ENCODE data around the gene HNRNPF.

DNA sequence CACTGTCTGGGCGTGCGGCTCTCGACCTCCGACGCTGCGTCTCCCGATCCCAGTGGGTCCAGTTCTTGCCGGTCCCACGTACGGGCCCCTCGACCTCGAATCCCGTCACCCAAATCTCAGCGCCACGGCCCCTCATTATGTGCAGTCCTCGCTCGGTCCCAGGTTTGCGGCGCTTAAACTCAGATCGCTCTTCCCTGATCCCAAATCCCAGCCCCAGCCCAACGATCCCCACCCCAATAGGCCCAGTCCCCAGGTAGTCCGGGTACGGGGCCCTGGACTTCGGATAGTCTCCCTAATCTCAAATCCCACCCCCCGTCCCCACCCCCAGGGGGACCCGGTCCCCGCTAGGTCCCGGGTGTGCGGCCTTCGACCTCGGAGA, 666 bp downstream of the HNRNPF start:
- TF ChIP-seq, protein P1, sequence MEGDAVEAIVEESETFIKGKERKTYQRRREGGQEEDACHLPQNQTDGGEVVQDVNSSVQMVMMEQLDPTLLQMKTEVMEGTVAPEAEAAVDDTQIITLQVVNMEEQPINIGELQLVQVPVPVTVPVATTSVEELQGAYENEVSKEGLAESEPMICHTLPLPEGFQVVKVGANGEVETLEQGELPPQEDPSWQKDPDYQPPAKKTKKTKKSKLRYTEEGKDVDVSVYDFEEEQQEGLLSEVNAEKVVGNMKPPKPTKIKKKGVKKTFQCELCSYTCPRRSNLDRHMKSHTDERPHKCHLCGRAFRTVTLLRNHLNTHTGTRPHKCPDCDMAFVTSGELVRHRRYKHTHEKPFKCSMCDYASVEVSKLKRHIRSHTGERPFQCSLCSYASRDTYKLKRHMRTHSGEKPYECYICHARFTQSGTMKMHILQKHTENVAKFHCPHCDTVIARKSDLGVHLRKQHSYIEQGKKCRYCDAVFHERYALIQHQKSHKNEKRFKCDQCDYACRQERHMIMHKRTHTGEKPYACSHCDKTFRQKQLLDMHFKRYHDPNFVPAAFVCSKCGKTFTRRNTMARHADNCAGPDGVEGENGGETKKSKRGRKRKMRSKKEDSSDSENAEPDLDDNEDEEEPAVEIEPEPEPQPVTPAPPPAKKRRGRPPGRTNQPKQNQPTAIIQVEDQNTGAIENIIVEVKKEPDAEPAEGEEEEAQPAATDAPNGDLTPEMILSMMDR (IDR thresholded peaks at IDR 0.05): no peak
- no peak for TF ChIP-seq POLR2A (IDR thresholded peaks at IDR 0.05)
